GM15510 (cell line): ENCODE data around the gene ARPC5.

ENCODE experiments used
- POLR2A ChIP-seq: IDR thresholded peaks from 3 replicates; pipeline ENCODE4 v1.6.1; 2011; ENCODE audit warnings: borderline replicate concordance; ENCODE audit not compliant: insufficient read length; ENCODE audit errors: extremely low read depth

Gene ARPC5

DNA sequence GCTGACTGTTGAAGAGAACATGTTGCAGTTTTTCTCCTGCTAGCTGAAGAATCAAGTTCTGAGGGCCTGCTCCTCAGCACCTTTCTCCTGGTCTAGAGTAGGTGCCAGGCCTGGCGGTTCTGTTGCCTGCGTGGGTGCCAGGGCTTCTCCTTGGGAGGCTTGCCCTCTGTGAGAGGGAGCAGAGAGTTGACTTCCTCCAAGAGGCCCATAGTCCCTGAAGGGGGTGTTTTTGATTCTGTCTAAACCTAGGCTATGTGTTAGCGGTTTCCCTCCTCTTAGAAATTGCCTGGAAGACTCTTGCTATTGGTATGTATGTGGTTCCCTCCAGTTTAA lies 17.8 kb upstream of the ARPC5 start:
- TF ChIP-seq POLR2A = no peak

- TF ChIP-seq POLR2A = no peak
Measured at GRCh38 chr1:183652547-183653461, 17.2 kb upstream of the ARPC5 start, which contains the start of gene APOBEC4. TSS of gene APOBEC4 (minus strand) at chr1:183653316. CDS start at chr1:183648781, 4,535 bp downstream.

DNA sequence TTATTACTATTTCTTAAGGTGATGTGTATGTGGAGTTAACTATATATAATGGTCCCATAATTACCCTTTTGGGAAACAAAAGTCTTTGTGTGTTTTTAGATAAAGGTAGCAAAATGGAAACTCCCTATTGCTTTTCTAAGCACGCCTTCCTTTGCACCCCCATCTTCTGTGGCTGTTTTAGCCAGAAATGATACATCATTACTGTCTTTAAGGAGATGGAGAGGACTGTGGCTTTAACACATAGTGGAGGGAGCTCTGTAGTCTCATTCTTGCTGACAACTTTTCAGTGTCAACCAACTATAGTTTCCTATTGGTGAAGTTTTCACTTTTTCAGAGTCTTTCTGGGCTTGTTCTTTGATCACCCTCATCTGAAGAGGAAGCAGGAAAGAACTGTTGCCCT lies 16.5 kb upstream of the ARPC5 start:
- no peak for TF ChIP-seq POLR2A

DNA sequence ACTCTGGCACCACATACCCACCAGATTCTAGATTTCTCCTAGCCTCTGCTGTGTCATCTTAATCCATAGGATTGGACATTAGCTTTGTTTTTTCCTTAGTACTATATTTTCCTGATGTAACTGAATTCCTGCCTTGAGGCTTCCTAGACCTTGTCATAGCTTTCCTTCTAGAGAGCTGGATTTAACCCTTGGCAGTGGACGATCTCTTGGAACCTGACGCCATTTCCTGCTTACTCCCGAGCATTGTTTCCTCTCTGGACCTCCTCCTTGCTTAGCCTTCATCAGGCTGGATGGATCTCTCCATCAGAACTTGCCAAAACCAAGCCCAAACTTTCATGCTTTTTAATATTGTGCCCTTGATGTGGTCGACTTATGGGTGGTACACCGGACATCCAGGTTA lies 16.0 kb upstream of the ARPC5 start:
- TF ChIP-seq POLR2A = no peak

GRCh38 chr1:183648042-183648441 lies 12.5 kb upstream of the ARPC5 start:
- TF ChIP-seq POLR2A = no peak

DNA sequence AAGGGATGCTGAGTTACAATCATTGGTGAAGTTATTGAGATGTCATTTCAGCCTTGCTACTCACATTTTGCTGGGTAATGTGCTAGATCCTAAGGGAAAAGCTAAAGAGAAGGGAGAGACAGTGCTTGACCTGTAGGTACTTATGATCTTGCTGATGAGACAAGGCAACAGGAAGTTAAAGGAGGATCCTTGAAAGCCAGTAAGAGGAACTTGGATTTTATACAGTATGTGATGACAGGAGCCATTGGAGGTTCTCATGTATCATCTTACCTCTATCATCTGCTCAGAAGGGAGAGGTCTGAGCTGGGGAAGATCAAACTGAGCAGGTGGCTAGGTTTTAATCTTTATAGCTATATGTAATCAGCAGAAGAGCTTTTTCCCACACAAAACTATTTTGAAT lies 11.2 kb upstream of the ARPC5 start:
- no peak for TF ChIP-seq POLR2A

DNA sequence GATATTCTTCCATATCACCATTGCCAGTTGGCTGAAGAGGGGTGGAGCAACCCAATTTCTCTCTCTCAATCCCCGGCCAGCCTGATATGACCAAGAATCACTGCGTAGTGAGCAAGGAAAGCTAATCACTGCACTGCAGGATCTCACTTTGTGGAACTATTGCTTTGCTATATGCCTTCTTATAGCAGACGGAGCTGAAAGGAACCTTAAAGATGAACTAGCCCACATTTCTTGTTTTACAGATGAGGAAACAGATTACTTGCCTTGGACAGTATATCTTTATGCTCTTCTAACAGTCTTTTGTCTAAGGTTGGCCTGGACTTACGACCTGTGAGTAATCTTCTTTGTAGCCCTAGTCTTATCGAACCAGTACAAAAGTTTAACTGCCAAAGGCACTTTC lies 9.9 kb upstream of the ARPC5 start:
- no peak for TF ChIP-seq POLR2A

GRCh38 chr1:183642166-183642565 lies 6.6 kb upstream of the ARPC5 start:
- TF ChIP-seq POLR2A = no peak

GRCh38 chr1:183640193-183640592 lies 4.6 kb upstream of the ARPC5 start:
- TF ChIP-seq POLR2A = no peak

- TF ChIP-seq POLR2A = no peak
Measured at GRCh38 chr1:183638649-183639387, 3.2 kb upstream of the ARPC5 start.

- no peak for TF ChIP-seq POLR2A
Measured at GRCh38 chr1:183636783-183637182, 1.2 kb upstream of the ARPC5 start.

GRCh38 chr1:183636334-183636682 lies 725 bp upstream of the ARPC5 start:
- TF ChIP-seq POLR2A = no peak

DNA sequence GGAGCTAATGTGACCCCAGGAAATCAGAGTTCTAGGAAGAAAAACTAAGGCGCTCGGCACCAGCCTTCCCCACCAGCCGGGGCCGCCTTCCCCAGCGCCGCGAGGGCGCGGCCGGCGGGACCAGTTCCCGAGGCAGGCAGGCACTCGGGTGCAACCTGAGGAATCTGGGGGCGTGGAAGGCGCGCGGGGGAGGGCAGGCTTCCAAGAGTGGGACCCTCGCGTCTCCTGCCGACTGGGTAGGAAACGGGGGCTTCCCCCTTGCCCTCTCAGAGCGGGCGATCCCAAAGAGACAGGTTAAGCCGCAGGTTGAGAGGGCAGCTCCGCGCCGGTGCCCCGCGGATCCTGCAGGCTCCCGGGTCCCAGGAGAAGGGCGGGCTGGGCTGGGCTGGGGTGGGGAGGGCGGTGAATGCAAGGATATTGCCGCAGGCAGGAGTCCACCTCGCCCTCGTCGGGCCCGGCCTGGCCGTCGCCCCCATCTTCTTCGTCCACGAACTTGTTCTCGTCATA lies 431 bp downstream of the ARPC5 start:
- no peak for TF ChIP-seq POLR2A

- TF ChIP-seq POLR2A = no peak
Measured at GRCh38 chr1:183634429-183635065, 1.0 kb downstream of the ARPC5 start.

GRCh38 chr1:183633676-183634343 lies 1.8 kb downstream of the ARPC5 start:
- TF ChIP-seq POLR2A = no peak
